ENCODE data around the gene CELA2A. TPM values are rescaled to one million over a fixed set of nuclear protein-coding genes. Genes with fewer than 3 reads are reported as not detected.

CELA2A gene
- total RNA-seq, 4 donors from 2014 or later, result not detected

DNA sequence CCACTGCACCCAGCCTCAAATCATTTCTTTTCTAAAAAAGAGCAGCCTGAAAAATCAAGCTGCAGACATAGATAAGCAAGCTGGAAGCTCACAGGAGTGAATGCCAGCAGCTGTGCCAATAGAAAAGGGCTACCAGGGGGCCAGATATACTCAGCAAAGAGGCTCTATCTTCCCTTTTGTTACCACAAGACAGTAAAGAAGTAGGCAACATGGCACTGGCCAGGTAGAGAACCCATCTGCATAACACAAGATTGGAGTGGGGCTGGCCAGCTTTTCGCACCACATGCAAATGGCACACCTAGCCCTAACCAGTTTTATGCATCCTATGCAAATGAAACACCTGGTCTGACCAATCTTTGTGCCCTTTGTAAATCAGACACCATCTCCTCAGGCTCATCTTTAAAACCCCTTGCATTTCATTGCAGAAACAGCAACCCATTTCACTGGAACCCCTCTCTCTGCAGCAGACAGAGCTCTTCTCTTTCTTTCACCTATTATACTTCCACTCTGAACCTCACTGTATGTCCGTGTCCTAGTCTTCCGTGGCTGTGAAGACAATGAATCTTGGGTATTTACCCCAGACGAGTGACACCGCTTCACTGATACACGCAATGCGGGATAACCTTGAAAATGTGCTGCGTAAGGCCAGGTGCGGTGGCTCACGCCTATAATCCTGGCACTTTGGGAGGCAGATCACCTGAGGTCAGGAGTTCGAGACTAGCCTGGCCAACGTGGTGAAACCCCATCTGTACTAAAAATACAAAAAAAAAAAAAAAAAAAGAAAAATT lies 52.4 kb downstream of the CELA2A start:
- in situ Hi-C loops (cut with MboI; ENCODE audit: low sequenced_read_pairs in 4 of 4) (no loop called here), intact Hi-C loops (cut with DNase I; ENCODE audit: low total_unique reads) (no loop called here)
- Histone ChIP-seq H3K36me3 (peaks cover 0 to 22% of the 10 kb centered on the region in 2 donors), H3K4me3 (no peak overlapping the region), H3K9me3 (no peaks in the 10 kb centered on the region), H3K4me1 (peaks cover 0 to 7% of the 10 kb centered on the region in 2 donors), H3K27me3 (no peaks in the 10 kb centered on the region), H3K27ac (no peak overlapping the region)
- no peak for ATAC-seq
- DNase-seq, result no peak
- TF ChIP-seq, protein P1, sequence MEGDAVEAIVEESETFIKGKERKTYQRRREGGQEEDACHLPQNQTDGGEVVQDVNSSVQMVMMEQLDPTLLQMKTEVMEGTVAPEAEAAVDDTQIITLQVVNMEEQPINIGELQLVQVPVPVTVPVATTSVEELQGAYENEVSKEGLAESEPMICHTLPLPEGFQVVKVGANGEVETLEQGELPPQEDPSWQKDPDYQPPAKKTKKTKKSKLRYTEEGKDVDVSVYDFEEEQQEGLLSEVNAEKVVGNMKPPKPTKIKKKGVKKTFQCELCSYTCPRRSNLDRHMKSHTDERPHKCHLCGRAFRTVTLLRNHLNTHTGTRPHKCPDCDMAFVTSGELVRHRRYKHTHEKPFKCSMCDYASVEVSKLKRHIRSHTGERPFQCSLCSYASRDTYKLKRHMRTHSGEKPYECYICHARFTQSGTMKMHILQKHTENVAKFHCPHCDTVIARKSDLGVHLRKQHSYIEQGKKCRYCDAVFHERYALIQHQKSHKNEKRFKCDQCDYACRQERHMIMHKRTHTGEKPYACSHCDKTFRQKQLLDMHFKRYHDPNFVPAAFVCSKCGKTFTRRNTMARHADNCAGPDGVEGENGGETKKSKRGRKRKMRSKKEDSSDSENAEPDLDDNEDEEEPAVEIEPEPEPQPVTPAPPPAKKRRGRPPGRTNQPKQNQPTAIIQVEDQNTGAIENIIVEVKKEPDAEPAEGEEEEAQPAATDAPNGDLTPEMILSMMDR (IDR thresholded peaks at IDR 0.05 in 4 of 5, conservative IDR thresholded peaks at IDR 0.05 in 1 of 5), result no peak
- no peak for TF ChIP-seq POLR2A (IDR thresholded peaks at IDR 0.05)

DNA sequence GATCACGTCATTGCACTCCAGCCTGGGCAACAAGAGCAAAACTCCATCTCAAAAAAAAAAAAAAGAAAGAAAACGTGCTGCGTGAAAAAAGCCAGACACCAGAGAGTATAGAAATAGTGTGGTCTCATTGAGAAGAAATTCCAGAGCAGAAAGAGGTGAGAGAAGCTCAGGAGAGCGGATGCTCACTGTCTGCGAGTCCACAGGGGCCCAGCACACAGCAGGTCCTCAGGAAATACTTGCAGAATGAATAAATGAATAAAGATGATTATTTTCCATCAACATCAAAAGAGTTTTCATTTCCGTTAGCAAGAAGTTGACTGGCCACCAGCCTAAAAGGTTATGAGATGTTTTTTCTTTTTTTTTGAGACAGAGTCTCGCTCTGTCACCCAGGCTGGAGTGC lies 53.1 kb downstream of the CELA2A start:
- Histone ChIP-seq H3K4me1 (peaks cover 0 to under 1% of the 10 kb centered on the region in 2 donors), H3K9me3 (no peaks in the 10 kb centered on the region), H3K4me3 (no peak overlapping the region), H3K36me3 (peaks cover 0 to 22% of the 10 kb centered on the region in 2 donors), H3K27ac (no peak overlapping the region), H3K27me3 (no peaks in the 10 kb centered on the region)
- TF ChIP-seq POLR2A (IDR thresholded peaks at IDR 0.05), result no peak
- TF ChIP-seq, protein P1 (IDR thresholded peaks at IDR 0.05 in 4 of 5, conservative IDR thresholded peaks at IDR 0.05 in 1 of 5), result no peak
- ATAC-seq, result no peak
- intact Hi-C loops (cut with DNase I; ENCODE audit: low total_unique reads) (no loop called here), in situ Hi-C loops (cut with MboI; ENCODE audit: low sequenced_read_pairs in 4 of 4) (no loop called here)
- DNase-seq, result no peak

DNA sequence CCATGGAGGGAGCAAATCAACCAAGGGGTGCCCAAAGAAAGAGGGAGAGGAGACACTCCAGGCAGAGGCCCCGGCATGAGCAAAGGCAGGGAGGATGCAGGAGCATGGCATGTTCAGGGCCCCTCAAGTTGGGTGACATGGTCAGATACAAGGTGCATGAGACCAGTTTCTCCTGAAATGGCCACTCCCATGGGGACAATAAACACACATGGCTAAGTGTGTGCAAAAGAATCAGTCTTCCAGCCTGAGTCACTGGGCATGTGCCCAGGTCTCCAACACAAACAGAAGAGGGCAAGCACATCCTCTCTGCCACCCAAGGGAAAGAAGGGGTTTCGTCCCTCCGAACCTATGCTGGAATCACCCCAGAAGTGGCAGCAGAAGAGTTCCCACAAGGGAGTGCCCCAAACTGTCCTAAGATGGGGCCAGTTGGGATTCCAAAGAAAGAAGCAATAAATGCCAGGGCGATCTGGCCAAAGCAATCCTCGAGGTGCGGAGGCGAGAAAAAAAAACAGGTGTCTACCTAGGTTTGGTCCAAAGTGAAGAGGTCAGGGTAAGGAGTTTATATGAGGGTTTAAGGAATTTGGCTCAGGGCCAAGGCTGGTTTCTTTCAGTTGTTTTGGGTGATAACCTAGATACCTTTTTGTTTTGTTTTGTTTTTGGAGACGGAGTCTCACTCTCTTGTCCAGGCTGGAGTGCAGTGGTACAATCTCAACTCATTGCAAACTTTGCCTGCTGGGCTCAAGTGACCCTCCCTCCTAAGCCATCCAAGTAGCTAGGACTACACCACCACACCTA lies 54.3 kb downstream of the CELA2A start:
- ATAC-seq (no peak), DNase-seq (no peak)
- peaks cover 0 to 11% of the 10 kb centered on the region in 2 donors for H3K36me3 ChIP-seq
- H3K4me3 ChIP-seq, result no peak overlapping the region
- H3K27me3 ChIP-seq, result no peaks in the 10 kb centered on the region
- no peaks in the 10 kb centered on the region for H3K9me3 ChIP-seq
- H3K4me1 ChIP-seq, result no peaks in the 10 kb centered on the region
- H3K27ac ChIP-seq, result no peak overlapping the region
- in situ Hi-C loops (cut with MboI; ENCODE audit: low sequenced_read_pairs in 4 of 4), result no loop called here
- intact Hi-C loops (cut with DNase I; ENCODE audit: low total_unique reads), result no loop called here
- TF ChIP-seq, protein P1 (IDR thresholded peaks at IDR 0.05 in 4 of 5, conservative IDR thresholded peaks at IDR 0.05 in 1 of 5), result no peak
- TF ChIP-seq POLR2A (IDR thresholded peaks at IDR 0.05), result no peak

DNA sequence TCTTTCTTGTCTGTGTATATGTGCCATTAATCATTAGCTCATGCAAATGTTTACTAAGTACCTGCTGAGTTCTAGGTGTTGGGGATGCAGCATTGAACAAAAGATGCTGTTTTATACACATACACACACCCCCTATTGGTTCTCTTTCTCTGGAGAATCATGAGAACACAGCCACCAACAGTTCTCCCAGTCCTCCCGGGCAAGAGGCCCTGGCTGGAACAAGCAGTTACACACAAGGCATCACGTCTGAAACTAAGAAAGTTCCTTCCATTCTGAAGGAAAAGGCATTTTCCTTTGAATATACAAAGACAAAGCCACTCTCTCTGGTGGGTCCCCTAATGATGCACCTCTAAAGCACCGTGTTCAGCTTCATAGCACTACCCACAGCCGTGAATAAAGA lies 56.7 kb downstream of the CELA2A start:
- no peaks in the 10 kb centered on the region for H3K9me3 ChIP-seq
- H3K27me3 ChIP-seq, result no peaks in the 10 kb centered on the region
- intact Hi-C loops (cut with DNase I; ENCODE audit: low total_unique reads) (no loop called here), in situ Hi-C loops (cut with MboI; ENCODE audit: low sequenced_read_pairs in 4 of 4) (no loop called here)
- no peak overlapping the region for H3K4me3 ChIP-seq
- no peak for TF ChIP-seq POLR2A (IDR thresholded peaks at IDR 0.05)
- TF ChIP-seq, protein P1 (IDR thresholded peaks at IDR 0.05 in 4 of 5, conservative IDR thresholded peaks at IDR 0.05 in 1 of 5), result no peak
- H3K27ac ChIP-seq, result no peak overlapping the region
- DNase-seq, result no peak
- no peak for ATAC-seq
- H3K4me1 ChIP-seq, result no peaks in the 10 kb centered on the region
- H3K36me3 ChIP-seq, result peaks cover 0 to 11% of the 10 kb centered on the region in 2 donors

Data from gastrocnemius medialis (tissue), 4 donors.